Natural killer cell (primary cell): Measurements from ENCODE around the gene TOM1. TPM values are rescaled to one million over a fixed set of nuclear protein-coding genes. Genes with fewer than 3 reads are reported as not detected.
"Not testable (repeated sequence)": the region's sequence is repeated elsewhere in the genome, so short reads cannot be mapped to it uniquely, and the experiment has no call there.

ENCODE experiments used
- ATAC-seq, 3 donors: fragments of 150-1000 bp in 2 of 3; fragments of 200-7000 bp in 1 of 3; cut with Tn5 transposase; 1 replicate in 1 of 3; 2 replicates in 2 of 3; pipeline ENCODE4 v1.10.0; 2021; ENCODE audit warnings: mild to moderate bottlenecking in 2 of 3, moderate library complexity in 2 of 3
- DNase-seq, 2 donors: peaks; one replicate each; pipeline versions ENCODE4 v3.0.0 to v3.0.0-alpha.2; 2013 to 2021; ENCODE audit warnings: mixed read lengths in 1 of 2
- H3K27ac ChIP-seq: one replicate; pipeline ENCODE4 v1.5.1; 2013; ENCODE audit warnings: mild to moderate bottlenecking, low read length
- H3K27me3 ChIP-seq: one replicate; pipeline ENCODE4 v1.6.1; 2013; ENCODE audit warnings: low read length; ENCODE audit not compliant: control insufficient read depth, insufficient read depth
- H3K36me3 ChIP-seq: one replicate; pipeline ENCODE4 v1.6.1; 2013; ENCODE audit warnings: low read length; ENCODE audit not compliant: control insufficient read depth, insufficient read depth
- H3K4me1 ChIP-seq: one replicate; pipeline ENCODE4 v1.6.1; 2013; ENCODE audit warnings: low read length; ENCODE audit not compliant: control insufficient read depth, insufficient read depth
- H3K4me3 ChIP-seq: one replicate; pipeline ENCODE4 v1.5.1; 2013; ENCODE audit warnings: low read length
- H3K9me3 ChIP-seq: one replicate; pipeline ENCODE4 v1.6.1; 2013; ENCODE audit warnings: low read length; ENCODE audit not compliant: control insufficient read depth, insufficient read depth
- H3K27ac Mint-ChIP-seq, 2 donors: one replicate each; pipeline ENCODE4 v1.8.0; 2022; ENCODE audit warnings: mild to moderate bottlenecking in 2 of 2, mixed read lengths in 2 of 2, moderate library complexity in 1 of 2
- H3K27me3 Mint-ChIP-seq, 2 donors: one replicate each; pipeline ENCODE4 v1.8.0; 2022; ENCODE audit warnings: low read depth in 2 of 2, mixed read lengths in 2 of 2
- H3K36me3 Mint-ChIP-seq: one replicate; pipeline ENCODE4 v1.8.0; 2022; ENCODE audit warnings: mixed read lengths
- H3K4me1 Mint-ChIP-seq, 2 donors: one replicate each; pipeline ENCODE4 v1.8.0; 2022; ENCODE audit warnings: mixed read lengths in 2 of 2
- H3K4me3 Mint-ChIP-seq: one replicate; pipeline ENCODE4 v1.8.0; 2022; ENCODE audit warnings: mild to moderate bottlenecking, moderate library complexity, mixed read lengths
- H3K9me3 Mint-ChIP-seq, 2 donors: one replicate each; pipeline ENCODE4 v1.8.0; 2022; ENCODE audit warnings: mixed read lengths in 2 of 2
- CTCF ChIP-seq: fragments of 200-600 bp; IDR thresholded peaks from one replicate; pipeline ENCODE4 v1.8.0; 2022; ENCODE audit warnings: antibody characterized with exemption
- WGBS: methylation state at CpG from one replicate; pipeline ENCODE4 v1.1.7; 2013; ENCODE audit warnings: missing lambda C conversion rate; ENCODE audit not compliant: insufficient coverage; 5-methylcytosine and 5-hydroxymethylcytosine counted together
- intact Hi-C: fragments of 100-400 bp; cut with micrococcal nuclease; formaldehyde crosslinking; loops from one replicate; pipeline ENCODE4 v1.14.2; 2022
- total RNA-seq, 4 donors: library from RNA; stranded (reverse); fragments of 120-200 nt in 1 of 4; gene quantifications; one replicate each; pipeline versions ENCODE4 v1.2.3 to v1.2.4, GENCODE V29; 2013 to 2022

Gene TOM1
- total RNA-seq, 3 donors from 2014 or later (not counting 1 experiment from before 2014, with no cell fraction given) = 102 to 132 (median 107) TPM

GRCh38 chr22:35363566-35364086 lies 63.9 kb downstream of the TOM1 start:
- TF ChIP-seq CTCF = no peak
- Histone ChIP-seq H3K4me1 (peaks cover 12% of the 10 kb centered on the region), H3K27me3 (no peaks in the 10 kb centered on the region), H3K4me3 (no peak overlapping the region), H3K9me3 (no peaks in the 10 kb centered on the region), H3K36me3 (no peaks in the 10 kb centered on the region), H3K27ac (no peak overlapping the region)
- Mint-ChIP-seq H3K36me3 (no peaks in the 10 kb centered on the region), H3K27ac (no peak overlapping the region), H3K27me3 (peaks cover under 1 to 15% of the 10 kb centered on the region in 2 donors), H3K9me3 (no peaks in the 10 kb centered on the region), H3K4me1 (no peaks in the 10 kb centered on the region), H3K4me3 (no peak overlapping the region)
- ATAC-seq (no peak), DNase-seq (no peak)
- WGBS = 91% methylated on average over 11 of the region's 11 CpGs
- intact Hi-C loops = no loop called here

GRCh38 chr22:35364230-35364629 lies 64.5 kb downstream of the TOM1 start:
- ATAC-seq, intact Hi-C loops: not testable (repeated sequence)

GRCh38 chr22:35367331-35367886 lies 67.7 kb downstream of the TOM1 start:
- Histone ChIP-seq H3K36me3 (no peaks in the 10 kb centered on the region), H3K4me1 (peaks cover 25% of the 10 kb centered on the region), H3K9me3 (no peaks in the 10 kb centered on the region), H3K4me3 (no peak overlapping the region), H3K27ac (no peak overlapping the region), H3K27me3 (no peaks in the 10 kb centered on the region)
- H3K36me3 Mint-ChIP-seq = no peaks in the 10 kb centered on the region
- no peak for TF ChIP-seq CTCF
- no peaks in the 10 kb centered on the region for H3K9me3 Mint-ChIP-seq
- peaks cover 8 to 18% of the 10 kb centered on the region in 2 donors for H3K27me3 Mint-ChIP-seq
- DNase-seq = no peak
- H3K27ac Mint-ChIP-seq = no peak overlapping the region
- H3K4me1 Mint-ChIP-seq = peaks cover 6 to 11% of the 10 kb centered on the region in 2 donors
- intact Hi-C loops = no loop called here
- ATAC-seq = peak in 1 of 3 donors; percentile 41
- no peak overlapping the region for H3K4me3 Mint-ChIP-seq
- 19% methylated on average over 9 of the region's 9 CpGs for WGBS

More at GRCh38 chr22:35364230-35364629, 64.5 kb downstream of the TOM1 start:
- H3K36me3 ChIP-seq, DNase-seq, H3K4me3 ChIP-seq, H3K36me3 Mint-ChIP-seq, H3K9me3 ChIP-seq, H3K4me1 Mint-ChIP-seq, H3K4me3 Mint-ChIP-seq, H3K27me3 ChIP-seq, H3K27ac Mint-ChIP-seq, H3K27ac ChIP-seq, H3K9me3 Mint-ChIP-seq: not testable (repeated sequence)
- WGBS = 92% methylated on average over 7 of the region's 7 CpGs
- peaks cover 12% of the 10 kb centered on the region for H3K4me1 ChIP-seq
- peaks cover 6 to 18% of the 10 kb centered on the region in 2 donors for H3K27me3 Mint-ChIP-seq

- H3K4me1 Mint-ChIP-seq = peaks cover 6 to 11% of the 10 kb centered on the region in 2 donors
- Histone ChIP-seq H3K4me3 (no peak overlapping the region), H3K9me3 (no peaks in the 10 kb centered on the region), H3K27ac (no peak overlapping the region), H3K27me3 (no peaks in the 10 kb centered on the region), H3K4me1 (peaks cover 25% of the 10 kb centered on the region), H3K36me3 (no peaks in the 10 kb centered on the region)
- intact Hi-C loops = no loop called here
- no peak for TF ChIP-seq CTCF
- no peak overlapping the region for H3K27ac Mint-ChIP-seq
- 93% methylated on average over 6 of the region's 6 CpGs for WGBS
- ATAC-seq = no peak
- H3K9me3 Mint-ChIP-seq = no peaks in the 10 kb centered on the region
- no peak overlapping the region for H3K4me3 Mint-ChIP-seq
- no peaks in the 10 kb centered on the region for H3K36me3 Mint-ChIP-seq
- no peak for DNase-seq
- H3K27me3 Mint-ChIP-seq = peaks cover 8 to 18% of the 10 kb centered on the region in 2 donors
Observed at GRCh38 chr22:35368386-35368785, 68.7 kb downstream of the TOM1 start.
